NCI-H748 (cell line): Measurements from ENCODE around the gene HK3.
"Not testable (repeated sequence)": the region's sequence is repeated elsewhere in the genome, so short reads cannot be mapped to it uniquely, and the experiment has no call there.

Source experiments
- DNase-seq: peaks from one replicate; lab custom pipeline; 2025; ENCODE audit not compliant: unreplicated experiment; lab: John Stamatoyannopoulos, UW

HK3 gene

GRCh38 chr5:176870644-176871043 is 28.5 kb downstream of the HK3 start:
- DNase-seq = not testable (repeated sequence)

GRCh38 chr5:176870110-176870591 is 29.0 kb downstream of the HK3 start:
- peak; percentile 42 for DNase-seq

- DNase-seq = no peak
These were observed 29.5 kb downstream of the HK3 start for GRCh38 chr5:176869501-176870109.

GRCh38 chr5:176868731-176869130 is 30.4 kb downstream of the HK3 start:
- DNase-seq = no peak

DNA sequence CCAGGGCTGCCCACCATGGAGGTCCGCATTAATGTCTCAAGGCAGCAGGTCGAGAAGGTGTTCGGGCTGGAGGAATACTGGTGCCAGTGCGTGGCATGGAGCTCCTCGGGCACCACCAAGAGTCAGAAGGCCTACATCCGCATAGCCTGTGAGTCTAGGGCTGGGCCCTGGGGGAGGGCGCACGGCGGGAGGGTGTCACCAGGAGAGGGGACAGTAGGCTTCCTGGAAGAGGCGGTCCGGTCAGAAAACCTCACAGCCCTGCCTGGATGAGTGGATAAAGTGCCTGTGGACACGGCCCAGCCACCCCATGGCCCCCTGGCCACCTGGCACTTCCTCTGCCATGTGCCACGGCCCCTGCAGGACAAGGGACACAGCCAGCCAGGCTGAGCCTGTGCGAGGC is 31.0 kb downstream of the HK3 start:
- no peak for DNase-seq

- peak; percentile 64 for DNase-seq
These were observed 32.3 kb downstream of the HK3 start for GRCh38 chr5:176866707-176867310.

DNA sequence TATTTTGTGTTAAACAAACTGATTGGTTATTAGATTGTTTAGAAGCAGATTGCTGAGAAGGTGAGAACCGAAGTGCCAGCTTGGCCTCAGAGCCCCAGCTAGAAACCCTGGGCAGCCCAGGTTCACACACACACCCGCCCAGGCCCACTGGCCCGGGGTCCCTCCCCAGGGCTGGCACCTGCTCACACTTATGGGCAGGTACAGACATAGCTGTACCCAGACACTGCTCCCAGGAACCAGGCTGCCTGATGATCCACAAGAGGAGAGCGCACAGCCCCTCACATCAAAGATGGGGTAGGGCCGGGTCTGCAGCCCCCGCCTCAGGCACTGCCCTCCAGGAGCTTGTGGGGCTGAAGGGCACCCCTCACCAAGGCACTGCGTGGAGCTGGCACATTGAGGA is 33.2 kb downstream of the HK3 start:
- DNase-seq = no peak

DNA sequence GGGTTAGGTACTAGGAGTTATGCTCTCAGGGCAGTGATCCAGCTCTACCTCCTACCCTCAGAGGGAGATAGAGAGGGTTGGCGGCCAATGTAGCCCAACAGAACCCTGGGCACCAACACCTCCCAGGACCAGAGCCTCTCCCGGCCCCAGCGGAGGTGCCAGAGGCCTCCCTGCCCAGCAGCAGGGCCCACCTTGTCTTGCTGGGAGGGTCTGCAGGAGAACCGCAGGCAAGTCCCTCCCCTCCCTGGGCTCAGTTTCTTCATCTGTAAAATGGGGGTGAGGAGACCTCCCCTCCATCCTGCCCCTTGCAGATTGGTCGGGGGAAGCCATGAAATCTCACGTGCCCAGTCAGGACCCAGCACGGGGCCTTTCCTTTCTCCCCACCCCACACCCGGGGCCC is 34.4 kb downstream of the HK3 start:
- DNase-seq = no peak

DNA sequence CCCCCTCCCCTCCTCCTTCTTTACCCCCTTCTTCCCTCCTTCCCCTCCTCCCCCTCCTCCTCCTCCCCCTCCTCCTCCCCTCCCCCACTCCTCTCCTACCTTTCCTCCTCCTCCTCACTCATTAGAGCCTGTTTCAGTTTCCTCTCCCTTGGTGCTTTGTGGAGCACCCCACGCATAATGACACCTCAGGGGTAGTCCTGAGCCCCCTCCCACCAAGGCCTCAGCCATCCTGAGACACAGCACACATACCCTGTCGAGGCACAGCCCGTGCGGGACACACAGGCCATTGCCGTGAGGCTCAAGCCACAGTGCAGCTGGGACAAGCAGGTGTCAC is 35.4 kb downstream of the HK3 start:
- DNase-seq = no peak

GRCh38 chr5:176863041-176863764 is 35.9 kb downstream of the HK3 start:
- DNase-seq = no peak

- DNase-seq = no peak
These were observed 36.7 kb downstream of the HK3 start for GRCh38 chr5:176862330-176862995.

DNA sequence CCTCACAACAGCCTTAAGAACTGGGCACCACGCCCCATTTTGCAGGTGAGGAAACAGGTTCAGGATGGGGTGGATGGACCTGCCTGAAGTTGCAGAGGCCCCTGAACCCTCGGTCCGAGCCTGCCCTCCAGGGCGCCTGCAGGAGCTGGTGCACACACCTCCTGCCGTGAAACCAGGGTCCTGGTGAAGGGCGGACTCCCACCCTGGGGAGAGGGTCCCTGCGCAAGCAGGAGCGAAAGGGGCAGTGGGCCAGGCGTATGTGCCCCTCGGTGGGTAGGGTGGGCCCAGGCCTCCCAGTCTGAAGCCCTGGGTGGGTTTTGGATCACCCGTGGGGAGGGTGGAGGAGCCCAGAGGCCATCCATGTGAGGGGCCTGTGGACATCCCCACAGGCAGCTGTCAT is 37.9 kb downstream of the HK3 start:
- no peak for DNase-seq

- no peak for DNase-seq
These were observed 38.8 kb downstream of the HK3 start for GRCh38 chr5:176860381-176860780.

DNA sequence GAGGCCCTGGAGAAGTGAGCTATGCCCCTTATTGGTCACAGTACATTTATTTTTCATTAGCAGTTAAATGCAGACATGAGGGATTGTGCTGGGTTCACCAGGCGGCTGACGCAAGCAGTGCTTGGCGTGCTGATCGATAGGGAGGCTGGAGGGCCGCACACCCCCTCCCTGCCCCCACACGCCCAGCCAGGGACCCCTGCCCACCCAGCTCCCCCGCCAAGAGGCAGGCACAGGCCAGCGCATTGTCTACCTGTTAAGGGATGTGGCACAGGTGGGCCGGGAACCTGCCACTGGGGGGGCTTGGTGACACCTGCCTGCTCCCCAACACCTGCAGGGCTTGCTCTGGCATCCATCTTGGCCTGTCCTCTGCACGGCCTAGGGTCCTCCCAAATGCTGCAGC is 39.2 kb downstream of the HK3 start:
- no peak for DNase-seq

- DNase-seq = no peak
These were observed 41.3 kb downstream of the HK3 start for GRCh38 chr5:176857894-176858273.

DNA sequence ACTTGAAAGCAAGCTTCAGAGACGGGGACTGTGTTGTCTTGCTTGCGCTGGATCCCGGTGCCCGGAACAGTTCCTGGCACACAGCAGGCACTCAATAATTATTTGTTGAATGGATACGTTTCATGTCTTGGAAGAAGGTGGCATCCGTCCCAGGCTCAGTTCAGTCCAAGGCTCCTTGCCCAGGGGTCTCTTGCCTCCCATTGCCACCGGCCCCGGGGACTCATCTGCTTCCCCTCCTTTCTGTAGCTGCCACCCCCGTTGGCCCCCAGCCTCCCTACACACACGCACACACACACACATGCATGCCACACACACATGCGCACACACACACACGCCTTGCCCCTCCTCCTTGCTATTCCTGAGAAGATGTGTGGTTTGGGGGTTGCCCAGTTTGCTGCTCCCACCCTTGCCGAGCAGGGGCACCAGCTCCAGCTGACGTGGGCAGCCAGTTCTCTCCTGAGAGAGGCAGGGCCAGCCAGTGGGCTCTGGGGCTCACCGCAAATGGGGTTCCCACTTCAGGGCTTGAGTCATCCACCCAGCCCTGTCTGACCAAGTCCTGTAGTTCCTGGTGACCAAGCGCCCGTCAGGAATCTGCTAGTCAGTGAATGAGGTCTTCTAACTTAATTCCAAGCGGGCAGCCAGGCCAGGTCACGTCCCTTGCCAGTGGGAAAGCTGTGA is 41.8 kb downstream of the HK3 start:
- DNase-seq = no peak

DNA sequence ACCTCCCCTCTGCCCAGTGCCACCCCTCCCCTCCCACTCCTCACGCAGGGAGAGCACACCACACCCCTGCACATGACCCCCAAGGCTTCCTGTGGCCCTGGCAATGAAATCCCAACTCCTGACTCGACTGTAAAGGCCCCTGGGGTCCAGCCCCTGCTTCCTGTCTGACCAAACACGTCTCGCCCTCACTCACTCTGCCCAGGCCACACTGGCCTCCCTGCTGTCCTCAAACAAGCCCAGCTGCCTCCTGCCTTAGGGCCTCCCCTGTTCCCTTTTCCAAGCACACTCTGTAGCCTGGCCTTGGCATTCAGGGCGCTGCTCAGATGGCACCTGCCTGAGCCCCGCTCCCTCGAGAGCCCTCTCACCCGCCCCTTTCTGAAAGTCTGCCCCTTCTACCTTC is 42.4 kb downstream of the HK3 start:
- DNase-seq = no peak

DNA sequence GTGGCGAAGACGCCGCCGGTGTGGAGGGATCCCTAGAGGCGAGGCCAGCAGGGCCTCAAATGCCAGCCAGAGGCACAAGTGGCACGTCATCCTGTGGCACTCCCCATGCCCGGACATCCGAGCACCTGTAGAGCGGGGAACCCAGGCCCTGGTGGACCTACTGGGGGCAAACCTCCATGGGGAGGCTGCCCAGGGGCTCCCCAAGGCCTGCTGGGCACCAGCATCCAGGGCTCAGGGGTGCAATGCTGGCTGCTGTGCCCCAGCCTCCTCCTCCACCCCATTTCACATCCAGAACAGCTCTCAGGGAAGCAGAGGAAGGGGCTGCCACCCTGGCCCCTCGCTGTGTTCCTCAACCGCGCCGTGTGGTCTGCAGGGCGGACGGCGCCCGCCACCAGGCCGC is 43.5 kb downstream of the HK3 start:
- DNase-seq = no peak

DNA sequence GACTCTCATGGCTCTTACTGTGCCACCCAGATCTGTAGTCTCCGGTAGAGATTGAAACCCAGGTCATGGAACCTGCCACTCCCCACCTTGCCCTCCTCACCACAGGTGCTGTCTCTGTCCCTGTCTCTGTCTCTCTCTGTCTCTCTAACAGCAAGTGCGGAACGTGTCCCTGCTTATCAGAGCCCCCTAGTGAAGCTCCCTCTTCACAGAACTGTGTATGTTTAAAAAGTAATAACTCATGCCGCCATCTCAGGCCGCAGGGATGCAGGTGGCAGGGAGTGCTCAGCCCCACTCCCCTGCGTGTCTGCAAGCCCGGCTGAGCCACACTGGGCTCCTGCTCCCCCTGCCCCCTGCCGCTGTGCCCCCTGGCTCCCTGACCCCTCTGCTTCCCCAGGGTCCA is 45.0 kb downstream of the HK3 start:
- DNase-seq = no peak

DNA sequence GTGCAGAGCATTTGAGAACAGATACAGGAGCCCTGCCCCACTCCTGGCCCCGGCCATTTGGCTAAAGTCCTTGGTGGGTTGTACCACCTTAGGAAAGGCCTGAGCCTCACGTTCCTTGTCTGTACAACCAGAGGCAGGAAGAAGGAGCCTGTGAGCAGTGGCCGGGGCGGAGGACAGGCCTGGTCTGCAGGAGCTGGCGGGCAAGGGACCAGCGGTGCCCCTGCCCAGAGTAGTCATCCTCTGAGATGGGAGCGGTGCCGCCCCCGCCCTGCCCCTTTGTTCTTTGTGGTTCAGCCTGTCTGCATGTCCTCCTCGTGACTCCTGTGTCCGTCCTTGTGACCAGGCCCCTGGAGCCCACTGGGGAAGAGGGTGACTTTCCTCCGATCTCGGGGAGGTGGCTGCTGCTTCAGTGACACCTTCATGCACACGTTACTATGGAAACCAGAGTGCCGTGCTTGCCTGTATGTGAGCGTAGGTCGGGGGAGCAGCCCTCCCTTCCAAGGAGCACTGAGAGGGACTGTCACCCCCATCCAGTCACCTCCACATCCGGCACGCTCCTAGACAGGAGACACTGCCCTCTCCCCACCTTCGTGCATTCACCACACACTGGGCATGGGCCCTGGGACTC is 45.9 kb downstream of the HK3 start:
- DNase-seq = no peak
